Breast epithelium (tissue), 3 donors: ENCODE data around the gene TEX261.
"Not testable (repeated sequence)": the region's sequence is repeated elsewhere in the genome, so short reads cannot be mapped to it uniquely, and the experiment has no call there.

Source experiments
- POLR2A ChIP-seq: fragments of 450-650 bp; IDR thresholded peaks from one replicate; pipeline ENCODE4 v1.6.1; 2016; ENCODE audit warnings: antibody characterized with exemption, mild to moderate bottlenecking, moderate library complexity
- TF ChIP-seq, protein P1 (sequence below), 3 donors: fragments of 450-650 bp; IDR thresholded peaks; one replicate each; pipeline ENCODE4 v1.5.1; 2016 to 2017; ENCODE audit warnings: antibody characterized with exemption in 3 of 3, mild to moderate bottlenecking in 3 of 3, moderate library complexity in 3 of 3

DNA sequence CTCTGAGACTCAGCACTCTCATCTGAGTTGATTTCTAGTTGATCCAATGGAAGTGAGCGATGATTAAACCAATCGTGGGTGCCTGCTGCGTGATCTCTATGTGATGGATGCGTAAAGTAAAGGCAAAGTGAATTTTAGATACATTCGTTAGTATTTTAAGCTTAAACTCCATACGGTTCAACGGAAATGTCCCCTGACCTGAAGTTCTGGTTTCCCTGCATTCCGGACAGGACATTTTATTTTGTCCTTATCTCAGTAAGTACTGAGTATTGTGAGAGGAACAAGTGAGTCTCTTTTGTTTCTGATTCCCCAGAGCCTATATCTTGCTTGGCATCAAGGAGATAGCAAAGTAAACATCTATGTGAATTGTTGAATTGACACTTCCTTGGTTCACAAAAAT is 41.6 kb upstream of the TEX261 start:
- TF ChIP-seq POLR2A, result not testable (repeated sequence)
- TF ChIP-seq, protein P1, sequence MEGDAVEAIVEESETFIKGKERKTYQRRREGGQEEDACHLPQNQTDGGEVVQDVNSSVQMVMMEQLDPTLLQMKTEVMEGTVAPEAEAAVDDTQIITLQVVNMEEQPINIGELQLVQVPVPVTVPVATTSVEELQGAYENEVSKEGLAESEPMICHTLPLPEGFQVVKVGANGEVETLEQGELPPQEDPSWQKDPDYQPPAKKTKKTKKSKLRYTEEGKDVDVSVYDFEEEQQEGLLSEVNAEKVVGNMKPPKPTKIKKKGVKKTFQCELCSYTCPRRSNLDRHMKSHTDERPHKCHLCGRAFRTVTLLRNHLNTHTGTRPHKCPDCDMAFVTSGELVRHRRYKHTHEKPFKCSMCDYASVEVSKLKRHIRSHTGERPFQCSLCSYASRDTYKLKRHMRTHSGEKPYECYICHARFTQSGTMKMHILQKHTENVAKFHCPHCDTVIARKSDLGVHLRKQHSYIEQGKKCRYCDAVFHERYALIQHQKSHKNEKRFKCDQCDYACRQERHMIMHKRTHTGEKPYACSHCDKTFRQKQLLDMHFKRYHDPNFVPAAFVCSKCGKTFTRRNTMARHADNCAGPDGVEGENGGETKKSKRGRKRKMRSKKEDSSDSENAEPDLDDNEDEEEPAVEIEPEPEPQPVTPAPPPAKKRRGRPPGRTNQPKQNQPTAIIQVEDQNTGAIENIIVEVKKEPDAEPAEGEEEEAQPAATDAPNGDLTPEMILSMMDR (IDR thresholded peaks at IDR 0.05), result not testable (repeated sequence)
